Ammon's horn (tissue), 1 donor: ENCODE measurements around the gene CNTNAP2.

ENCODE experiments used
- DNase-seq: peaks from one replicate; pipeline ENCODE4 v3.0.0-alpha.2; 2016; ENCODE audit warnings: low spot score

Gene CNTNAP2

GRCh38 chr7:147857152-147858140 lies 1740.8 kb downstream of the CNTNAP2 start:
- DNase-seq, result no peak

- DNase-seq, result no peak
Observed at GRCh38 chr7:147858421-147858820, 1741.8 kb downstream of the CNTNAP2 start.

GRCh38 chr7:147859033-147859432 lies 1742.4 kb downstream of the CNTNAP2 start:
- DNase-seq, result peak; percentile 15

GRCh38 chr7:147859486-147859885 lies 1742.9 kb downstream of the CNTNAP2 start:
- DNase-seq, result no peak

- DNase-seq, result peak; percentile 72
Observed at GRCh38 chr7:147861058-147861716, 1744.6 kb downstream of the CNTNAP2 start.

GRCh38 chr7:147861945-147862344 lies 1745.3 kb downstream of the CNTNAP2 start:
- DNase-seq, result no peak

- DNase-seq, result no peak
Observed at GRCh38 chr7:147869456-147869855, 1752.9 kb downstream of the CNTNAP2 start.

GRCh38 chr7:147878912-147879661 lies 1762.5 kb downstream of the CNTNAP2 start:
- peak; percentile 71 for DNase-seq

GRCh38 chr7:147885869-147886268 lies 1769.3 kb downstream of the CNTNAP2 start:
- no peak for DNase-seq

GRCh38 chr7:147894271-147894670 lies 1777.7 kb downstream of the CNTNAP2 start:
- peak; percentile 31 for DNase-seq

- DNase-seq, result no peak
Observed at GRCh38 chr7:147896121-147896520, 1779.5 kb downstream of the CNTNAP2 start.

- DNase-seq, result no peak
Observed at GRCh38 chr7:147903536-147904218, 1787.1 kb downstream of the CNTNAP2 start.

- no peak for DNase-seq
Observed at GRCh38 chr7:147904219-147904576, 1787.6 kb downstream of the CNTNAP2 start.

GRCh38 chr7:147909431-147910148 lies 1793.0 kb downstream of the CNTNAP2 start:
- DNase-seq, result no peak

- no peak for DNase-seq
Observed at GRCh38 chr7:147911201-147911601, 1794.6 kb downstream of the CNTNAP2 start.

GRCh38 chr7:147912291-147912690 lies 1795.7 kb downstream of the CNTNAP2 start:
- no peak for DNase-seq

GRCh38 chr7:147912946-147913638 lies 1796.5 kb downstream of the CNTNAP2 start:
- no peak for DNase-seq

GRCh38 chr7:147915781-147916180 lies 1799.2 kb downstream of the CNTNAP2 start:
- DNase-seq, result no peak

GRCh38 chr7:147916573-147916972 lies 1800.0 kb downstream of the CNTNAP2 start:
- DNase-seq, result no peak

GRCh38 chr7:147923841-147924240 lies 1807.2 kb downstream of the CNTNAP2 start:
- DNase-seq, result no peak

GRCh38 chr7:147937428-147937827 lies 1820.8 kb downstream of the CNTNAP2 start:
- no peak for DNase-seq
